GM19328 (cell line): ENCODE results near the gene PARP3.

Experiments used
- ATAC-seq: cut with Tn5 transposase; IDR thresholded peaks from one replicate; pipeline ENCODE4 v1.9.1; 2021; ENCODE audit warnings: mild to moderate bottlenecking, moderate library complexity; ENCODE audit not compliant: unreplicated experiment

Gene PARP3

DNA sequence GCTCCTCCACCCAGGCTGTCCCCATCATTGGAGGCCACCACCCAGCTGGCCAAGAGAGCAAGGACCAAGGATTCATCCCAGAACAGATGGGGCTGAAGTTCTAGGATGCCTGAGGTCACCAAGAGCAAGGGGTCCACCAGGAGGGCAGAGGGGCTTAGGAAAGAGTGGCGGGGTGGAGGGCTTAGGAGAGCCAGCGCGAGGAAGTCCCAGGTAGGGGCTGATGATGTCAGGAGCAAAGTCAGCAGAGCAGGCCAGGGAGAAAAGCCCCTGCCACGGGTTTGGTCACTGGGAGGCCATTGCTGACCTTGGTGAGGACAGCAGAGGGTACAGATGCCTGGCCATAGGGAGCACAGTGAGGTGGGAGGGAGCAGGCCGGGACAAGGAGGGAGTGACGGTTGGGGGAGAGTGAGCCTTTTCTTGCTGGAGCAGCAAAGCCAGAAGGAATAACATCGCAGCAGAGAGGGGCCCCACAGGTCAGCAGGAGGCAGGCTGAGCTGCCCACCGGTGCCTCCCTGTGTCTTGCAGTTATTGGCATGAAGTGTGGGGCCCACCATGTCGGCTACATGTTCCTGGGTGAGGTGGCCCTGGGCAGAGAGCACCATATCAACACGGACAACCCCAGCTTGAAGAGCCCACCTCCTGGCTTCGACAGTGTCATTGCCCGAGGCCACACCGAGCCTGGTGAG lies 5.2 kb downstream of the PARP3 start:
- ATAC-seq, result no peak

GRCh38 chr3:51948016-51948580 lies 5.9 kb downstream of the PARP3 start:
- ATAC-seq, result no peak

DNA sequence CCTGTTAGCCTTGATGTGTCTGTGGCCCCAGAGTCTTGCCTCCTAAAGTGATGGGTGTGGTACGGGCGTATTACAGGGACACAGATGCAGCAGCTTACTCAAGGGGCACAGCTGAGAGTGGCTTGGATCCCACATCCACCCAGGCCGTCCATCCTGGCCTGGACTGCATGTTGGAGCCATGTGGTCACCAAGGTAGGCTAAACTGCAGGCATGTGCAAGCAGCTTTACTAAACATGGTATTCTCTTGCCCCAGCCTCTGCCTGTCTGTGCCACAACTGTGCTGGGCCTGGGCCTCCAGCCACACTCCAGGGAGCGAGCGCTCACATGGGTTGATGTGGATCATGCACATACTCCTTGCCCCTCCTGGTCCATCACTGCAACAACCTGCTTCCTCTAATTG lies 7.0 kb downstream of the PARP3 start:
- ATAC-seq, result no peak

DNA sequence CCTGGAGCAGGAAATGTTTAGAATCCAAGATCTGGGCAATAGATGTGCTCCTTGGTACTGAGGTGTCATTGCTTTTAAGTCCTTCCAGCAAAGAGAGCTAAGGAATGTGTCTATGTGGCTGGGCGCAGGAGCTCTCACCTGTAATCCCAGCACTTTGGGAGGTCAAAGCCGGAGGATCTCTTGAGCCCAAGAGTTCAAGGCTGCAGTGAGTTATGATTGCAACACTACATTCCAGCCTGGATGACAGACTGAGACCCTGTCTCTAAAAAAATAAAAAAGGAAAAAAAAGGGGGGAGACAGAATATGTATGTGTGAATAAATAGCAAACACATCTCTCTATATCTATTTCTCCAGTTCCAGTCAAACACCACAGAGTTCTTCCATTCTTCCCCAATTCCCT lies 8.7 kb downstream of the PARP3 start:
- no peak for ATAC-seq

DNA sequence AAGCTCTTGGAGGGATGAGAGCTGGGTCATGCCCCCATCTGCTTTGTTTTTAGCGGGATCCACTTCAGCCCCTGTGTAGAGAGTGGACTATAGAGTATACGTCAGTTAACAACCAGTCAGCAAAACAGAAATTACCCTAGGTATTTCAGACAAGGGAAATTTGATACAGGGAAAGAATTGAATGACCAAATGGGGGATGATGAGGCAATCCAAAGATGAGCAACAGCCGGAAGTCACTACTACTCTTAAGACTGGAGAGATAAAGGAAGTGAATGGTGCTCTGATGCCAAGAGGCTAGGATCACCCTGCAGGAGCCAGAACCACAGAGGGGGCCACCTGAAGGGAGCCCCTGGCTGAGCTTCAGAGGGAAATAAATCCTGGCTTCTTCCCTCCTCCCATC lies 11.3 kb downstream of the PARP3 start:
- no peak for ATAC-seq

DNA sequence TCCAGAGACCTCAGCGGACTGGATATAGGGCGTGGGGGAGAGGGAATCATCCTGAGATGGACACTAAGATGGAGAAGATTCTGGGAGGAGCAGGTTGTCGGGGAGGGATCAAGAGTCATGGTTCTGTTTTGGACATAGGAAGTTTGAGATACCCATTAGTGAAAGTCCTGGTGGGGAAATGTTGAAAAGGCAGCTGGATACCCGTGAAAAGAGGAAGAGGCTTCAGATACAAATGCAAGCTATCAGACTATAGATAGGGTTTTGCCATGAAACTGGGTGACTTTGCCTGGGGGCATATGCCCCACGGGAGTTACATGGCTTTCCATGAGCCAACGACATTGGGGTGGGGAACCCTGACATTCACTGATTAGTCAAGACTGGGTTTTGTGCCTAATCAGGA lies 11.9 kb downstream of the PARP3 start:
- ATAC-seq, result no peak

- ATAC-seq, result no peak
Measured at GRCh38 chr3:51954713-51955112, 12.6 kb downstream of the PARP3 start.

- no peak for ATAC-seq
Measured at GRCh38 chr3:51955175-51955892, 13.2 kb downstream of the PARP3 start, which contains the start of gene GPR62. TSS of gene GPR62 (plus strand) at chr3:51955381. CDS start at chr3:51955653, 272 bp downstream.

GRCh38 chr3:51955893-51956770 lies 14.0 kb downstream of the PARP3 start:
- ATAC-seq, result no peak

- ATAC-seq, result no peak
Measured at GRCh38 chr3:51957520-51958205, 15.5 kb downstream of the PARP3 start.

- no peak for ATAC-seq
Measured at GRCh38 chr3:51958603-51959521, 16.7 kb downstream of the PARP3 start.

- ATAC-seq, result no peak
Measured at GRCh38 chr3:51959651-51960050, 17.5 kb downstream of the PARP3 start.

- ATAC-seq, result no peak
Measured at GRCh38 chr3:51960386-51960785, 18.2 kb downstream of the PARP3 start.

- no peak for ATAC-seq
Measured at GRCh38 chr3:51961011-51961410, 18.8 kb downstream of the PARP3 start.

- ATAC-seq, result no peak
Measured at GRCh38 chr3:51961602-51962569, 19.7 kb downstream of the PARP3 start.

- no peak for ATAC-seq
Measured at GRCh38 chr3:51962854-51963530, 20.8 kb downstream of the PARP3 start.

DNA sequence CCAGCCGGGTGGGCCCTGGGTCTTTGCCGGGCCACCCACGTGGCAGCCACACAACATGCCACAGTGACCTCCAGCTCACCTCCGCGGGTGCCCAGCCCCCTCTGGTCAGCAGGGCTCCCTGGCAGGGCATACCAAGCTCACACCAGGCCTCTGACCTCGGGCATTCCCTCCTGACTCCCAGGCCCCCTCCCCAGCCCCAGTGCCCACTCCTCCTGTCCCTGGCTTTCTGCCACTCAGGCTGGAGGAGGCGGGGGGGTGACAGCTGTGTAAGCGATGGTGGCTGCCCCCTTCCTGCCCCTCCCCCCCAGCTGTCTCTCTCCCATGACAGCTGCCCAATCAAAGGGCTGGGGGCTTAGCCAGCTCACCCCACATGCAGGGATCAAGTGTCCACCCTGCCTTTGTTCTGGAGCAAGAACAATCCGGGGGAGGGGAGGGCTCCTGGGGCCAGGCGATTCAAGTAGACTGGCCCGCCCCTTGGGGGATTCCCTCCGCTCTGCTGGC lies 21.8 kb downstream of the PARP3 start:
- no peak for ATAC-seq

DNA sequence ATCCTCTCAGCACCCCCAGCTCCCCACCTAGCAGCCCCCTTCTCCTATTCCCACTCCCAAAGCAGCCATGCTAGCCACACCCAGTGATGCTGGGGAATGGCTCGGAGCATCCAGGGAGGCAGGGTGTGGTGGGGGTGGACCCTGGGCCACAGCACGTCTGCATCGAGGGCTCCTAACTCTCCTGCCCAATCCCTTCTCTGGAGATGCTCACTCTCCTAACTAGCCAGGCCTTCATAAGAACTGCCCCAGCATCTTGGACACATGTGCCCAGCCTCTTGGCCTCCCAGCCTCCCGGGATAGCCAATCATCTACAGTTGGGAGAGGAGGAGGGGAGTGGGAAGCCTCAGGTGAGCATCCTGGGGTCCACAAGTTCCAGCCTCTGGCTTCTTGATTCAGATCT lies 22.4 kb downstream of the PARP3 start:
- no peak for ATAC-seq
